Loucy (cell line): ENCODE results near the gene FHIT.

Experiments used
- H2AFZ ChIP-seq: fragments of 200-600 bp; sonication (generic); 2 replicates; pipeline ENCODE4 v1.6.0; 2016; ENCODE audit warnings: antibody characterized with exemption, mild to moderate bottlenecking, low read length, moderate library complexity
- H3F3A ChIP-seq: fragments of 200-600 bp; 2 replicates; pipeline ENCODE4 v1.6.0; 2016; ENCODE audit warnings: antibody characterized with exemption, low read depth, mild to moderate bottlenecking
- H3K27me3 ChIP-seq: fragments of 200-600 bp; sonication (generic); 2 replicates; pipeline ENCODE4 v1.6.1; 2014; ENCODE audit warnings: low read length, mild to moderate bottlenecking; ENCODE audit not compliant: insufficient read depth, poor library complexity, severe bottlenecking
- H3K36me3 ChIP-seq: fragments of 200-600 bp; sonication (generic); 2 replicates; pipeline ENCODE4 v1.6.1; 2016; ENCODE audit warnings: low read length; ENCODE audit not compliant: insufficient read depth
- H3K4me1 ChIP-seq: fragments of 200-600 bp; sonication (generic); 2 replicates; pipeline ENCODE4 v1.5.1; 2014; ENCODE audit warnings: low read length, mild to moderate bottlenecking; ENCODE audit not compliant: insufficient read depth, poor library complexity, severe bottlenecking
- H3K4me2 ChIP-seq: fragments of 200-600 bp; sonication (generic); 2 replicates; pipeline ENCODE4 v1.6.0; 2014; ENCODE audit warnings: antibody characterized with exemption, low read length, low read depth, mild to moderate bottlenecking; ENCODE audit not compliant: poor library complexity, severe bottlenecking
- H3K4me3 ChIP-seq: fragments of 200-600 bp; sonication (generic); 2 replicates; pipeline ENCODE4 v1.5.1; 2014; ENCODE audit warnings: low read length, mild to moderate bottlenecking, mixed read lengths; ENCODE audit not compliant: poor library complexity, severe bottlenecking
- H3K79me2 ChIP-seq: fragments of 200-600 bp; sonication (generic); 2 replicates; pipeline ENCODE4 v1.6.1; 2014; ENCODE audit warnings: low read length; ENCODE audit not compliant: insufficient read depth
- H3K9ac ChIP-seq: fragments of 200-600 bp; sonication (generic); 2 replicates; pipeline ENCODE4 v1.6.0; 2014; ENCODE audit warnings: mild to moderate bottlenecking, low read depth, low read length, moderate library complexity; ENCODE audit not compliant: poor library complexity, severe bottlenecking
- H3K9me2 ChIP-seq: fragments of 200-600 bp; sonication (generic); replicated peaks from 2 replicates; pipeline ENCODE4 v1.6.1; 2016; ENCODE audit warnings: low read depth, low read length, mixed read lengths
- H3K9me3 ChIP-seq: fragments of 200-600 bp; sonication (generic); 2 replicates; pipeline ENCODE4 v1.6.1; 2014; ENCODE audit warnings: mild to moderate bottlenecking, antibody characterized with exemption, low read length, low read depth; ENCODE audit not compliant: insufficient read depth
- H4K20me1 ChIP-seq: fragments of 200-600 bp; sonication (generic); 2 replicates; pipeline ENCODE4 v1.6.0; 2014; ENCODE audit warnings: antibody characterized with exemption, low read length, mild to moderate bottlenecking; ENCODE audit not compliant: insufficient read depth, poor library complexity, severe bottlenecking
- CTCF ChIP-seq: fragments of 200-600 bp; sonication (generic); conservative IDR thresholded peaks from 2 replicates; pipeline ENCODE4 v1.5.1; 2014; ENCODE audit warnings: mild to moderate bottlenecking, antibody characterized with exemption, low read length
- EZH2phosphoT487 ChIP-seq: fragments of 200-600 bp; IDR thresholded peaks from 2 replicates; pipeline ENCODE4 v1.6.1; 2018; ENCODE audit warnings: antibody characterized with exemption, mild to moderate bottlenecking, moderate library complexity, borderline replicate concordance

The FHIT gene

DNA sequence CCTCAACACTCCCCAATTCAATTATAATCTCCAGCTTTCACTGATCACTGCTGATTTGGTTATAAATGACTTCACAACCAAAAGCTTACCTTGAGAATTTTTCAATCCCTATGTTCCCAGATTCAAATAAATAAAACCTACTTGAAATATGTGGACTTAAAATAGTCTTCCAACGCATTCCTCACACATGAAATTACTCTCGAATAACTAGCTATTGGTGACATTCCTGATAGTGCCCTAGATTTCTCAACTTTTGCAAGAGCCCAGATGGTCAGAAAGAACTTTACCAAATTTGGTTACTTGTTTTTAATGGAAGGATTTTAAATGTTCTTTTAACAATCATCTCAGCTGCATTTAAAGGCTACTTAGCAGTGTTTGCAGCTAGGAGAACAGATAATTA is 605.5 kb downstream of the FHIT start:
- no peak overlapping the region for H2AFZ ChIP-seq
- no peaks in the 10 kb centered on the region for H3K4me1 ChIP-seq
- H3K4me3 ChIP-seq = no peak overlapping the region
- no peaks in the 10 kb centered on the region for H3K9me2 ChIP-seq
- no peaks in the 10 kb centered on the region for H3K27me3 ChIP-seq
- H3F3A ChIP-seq = no peaks in the 10 kb centered on the region
- no peaks in the 10 kb centered on the region for H4K20me1 ChIP-seq
- no peak overlapping the region for H3K9ac ChIP-seq
- no peak for TF ChIP-seq CTCF
- no peak for TF ChIP-seq EZH2phosphoT487
- no peaks in the 10 kb centered on the region for H3K36me3 ChIP-seq
- no peak overlapping the region for H3K4me2 ChIP-seq
- no peaks in the 10 kb centered on the region for H3K9me3 ChIP-seq
- H3K79me2 ChIP-seq = no peaks in the 10 kb centered on the region

DNA sequence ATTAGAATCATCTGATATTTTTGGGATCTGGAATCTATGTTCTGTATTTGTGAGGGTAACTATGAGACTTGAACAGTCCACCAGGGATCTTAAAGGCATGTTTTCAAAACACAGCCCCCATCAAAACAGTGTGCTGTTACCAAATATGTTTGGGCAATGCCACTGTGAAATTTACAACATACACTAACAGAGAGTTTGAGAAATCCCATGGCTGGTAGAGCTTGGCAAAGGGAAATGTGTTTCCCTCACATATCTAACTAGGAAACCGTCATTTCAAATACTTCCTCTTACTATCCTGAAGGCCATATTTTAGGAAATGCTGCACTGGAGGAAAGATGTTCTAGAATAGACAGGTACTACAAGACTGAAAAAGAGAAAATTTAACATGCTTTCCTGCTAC is 607.4 kb downstream of the FHIT start:
- no peaks in the 10 kb centered on the region for H3K9me2 ChIP-seq
- H3K9ac ChIP-seq = no peak overlapping the region
- no peaks in the 10 kb centered on the region for H3K36me3 ChIP-seq
- H3K4me1 ChIP-seq = no peaks in the 10 kb centered on the region
- no peaks in the 10 kb centered on the region for H3K9me3 ChIP-seq
- H3K4me3 ChIP-seq = no peak overlapping the region
- H2AFZ ChIP-seq = no peak overlapping the region
- no peaks in the 10 kb centered on the region for H3K27me3 ChIP-seq
- H3K4me2 ChIP-seq = no peak overlapping the region
- H4K20me1 ChIP-seq = no peaks in the 10 kb centered on the region
- H3F3A ChIP-seq = no peaks in the 10 kb centered on the region
- TF ChIP-seq CTCF = no peak
- TF ChIP-seq EZH2phosphoT487 = no peak
- no peaks in the 10 kb centered on the region for H3K79me2 ChIP-seq

DNA sequence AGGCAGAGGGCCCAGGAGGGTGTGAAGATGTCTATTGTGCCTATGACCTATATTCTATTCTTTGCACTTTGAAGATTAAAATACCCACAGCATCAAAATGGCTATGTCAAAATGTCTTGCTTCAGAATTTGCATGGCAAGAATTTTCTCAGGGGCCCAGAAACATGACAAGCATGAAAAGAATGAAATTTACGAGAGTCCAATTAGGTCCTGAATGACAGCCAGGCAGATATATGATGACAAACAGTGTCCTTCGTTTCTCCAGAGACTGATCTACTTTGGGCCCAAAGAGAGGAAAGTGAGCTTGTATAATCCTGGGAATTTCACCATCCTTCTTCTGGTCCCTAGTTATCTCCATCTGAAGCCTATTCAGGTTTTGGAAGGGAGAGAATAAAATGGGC is 609.9 kb downstream of the FHIT start:
- Histone ChIP-seq H3F3A (no peaks in the 10 kb centered on the region), H2AFZ (no peak overlapping the region), H3K4me1 (no peaks in the 10 kb centered on the region), H3K9ac (no peak overlapping the region), H3K4me3 (no peak overlapping the region), H3K9me2 (no peaks in the 10 kb centered on the region), H3K4me2 (no peak overlapping the region), H3K27me3 (no peaks in the 10 kb centered on the region), H4K20me1 (no peaks in the 10 kb centered on the region), H3K36me3 (no peaks in the 10 kb centered on the region), H3K9me3 (no peaks in the 10 kb centered on the region), H3K79me2 (no peaks in the 10 kb centered on the region)
- TF ChIP-seq EZH2phosphoT487 (no peak), CTCF (no peak)
